K562 (cell line): ENCODE measurements around the gene DIP2C. TPM values are rescaled to one million over a fixed set of nuclear protein-coding genes. Genes with fewer than 3 reads are reported as not detected.

ENCODE experiments used
- ATAC-seq: fragments of 200-7000 bp; cut with Tn5 transposase; 3 replicates; pipeline ENCODE4 v1.9.1; 2020; ENCODE audit warnings: moderate library complexity
- BruUV-seq: library from RNA; stranded (reverse); fragments of 400-500 nt; replicated peaks from 2 replicates; lab custom pipeline; 2021; lab: Mats Ljungman, UMichigan
- CTCF ChIA-PET: fragments of 300-600 bp; formaldehyde crosslinking; extraction: SDS; loops from one replicate; lab custom pipeline; 2021; ENCODE audit warnings: low intra/inter-chr PET ratio; lab: Yijun Ruan, JAX
- POLR2A ChIA-PET: fragments of 300-600, 350-650 bp; sonication (Branson Sonifier 250); formaldehyde crosslinking; extraction: SDS; loops from one replicate; lab custom pipeline; 2021; ENCODE audit warnings: antibody characterized with exemption, inconsistent platforms; lab: Yijun Ruan, JAX
- DNase-seq, 4 experiments: peaks; one replicate each; pipeline versions ENCODE4 v3.0.0 to v3.0.0-alpha.2; 2011 to 2018; ENCODE audit warnings: low spot score in 3 of 4, mixed read lengths in 3 of 4; ENCODE audit errors: extremely low read depth in 1 of 4
- FAIRE-seq: peaks from 2 replicates; lab custom pipeline; 2011; peaks lifted over from hg19 to GRCh38; lab: Jason Lieb, UNC
- H2AFZ ChIP-seq: 2 replicates; pipeline ENCODE4 v1.6.0; 2011; ENCODE audit warnings: low read depth, low read length, control low read depth, inconsistent platforms
- H3K27ac ChIP-seq: fragments of 200-600 bp; 3 replicates; pipeline ENCODE4 v1.8.0; 2011; ENCODE audit warnings: low read depth, mild to moderate bottlenecking, control low read depth, inconsistent platforms, low read length, moderate library complexity, mixed read lengths; ENCODE audit errors: extremely low read depth
- H3K27me3 ChIP-seq, 2 experiments: fragments of 300-600 bp in 1 of 2; 2 replicates in 1 of 2; 3 replicates in 1 of 2; pipeline versions ENCODE4 v1.6.0 to v1.8.0; 2011; ENCODE audit warnings: inconsistent platforms in 2 of 2, low read length in 2 of 2, mild to moderate bottlenecking in 1 of 2, mixed read lengths in 1 of 2, moderate library complexity in 1 of 2; ENCODE audit not compliant: control insufficient read depth in 2 of 2, insufficient read depth in 2 of 2
- H3K36me3 ChIP-seq: fragments of 300-600 bp; 3 replicates; pipeline ENCODE4 v1.8.0; 2011; ENCODE audit warnings: mild to moderate bottlenecking, low read length, inconsistent platforms; ENCODE audit not compliant: control insufficient read depth, insufficient read depth
- H3K4me1 ChIP-seq, 2 experiments: fragments of 200-600 bp in 1 of 2; replicated peaks in 1 of 2; 2 replicates in 1 of 2; 3 replicates in 1 of 2; pipeline versions ENCODE4 v1.5.1 to v1.8.0; 2011; ENCODE audit warnings: inconsistent platforms in 2 of 2, low read length in 2 of 2, mild to moderate bottlenecking in 1 of 2, mixed read lengths in 1 of 2, moderate library complexity in 1 of 2; ENCODE audit not compliant: control insufficient read depth in 2 of 2, insufficient read depth in 2 of 2
- H3K4me2 ChIP-seq: 2 replicates; pipeline ENCODE4 v1.6.1; 2011; ENCODE audit warnings: low read length, control low read depth, inconsistent platforms, mixed read lengths; ENCODE audit not compliant: insufficient read depth
- H3K4me3 ChIP-seq: fragments of 200-600 bp; sonication (generic), shearing (Covaris generic); 2 replicates; pipeline ENCODE4 v1.5.1; 2016; ENCODE audit warnings: control low read depth, inconsistent platforms
- H3K79me2 ChIP-seq: fragments of 200-600 bp; 3 replicates; pipeline ENCODE4 v1.8.0; 2011; ENCODE audit warnings: low read length, inconsistent platforms; ENCODE audit not compliant: control insufficient read depth, insufficient read depth
- H3K9ac ChIP-seq, 2 experiments: 2 replicates each; pipeline versions ENCODE4 v1.6.0 to v1.6.1; 2011; ENCODE audit warnings: low read depth in 2 of 2, low read length in 2 of 2, control low read depth in 1 of 2, inconsistent platforms in 1 of 2, mild to moderate bottlenecking in 1 of 2, mixed read lengths in 1 of 2; ENCODE audit not compliant: insufficient read depth in 1 of 2
- H3K9me1 ChIP-seq: one replicate; pipeline ENCODE4 v1.6.0; 2011; ENCODE audit warnings: inconsistent platforms, mild to moderate bottlenecking, low read length, moderate library complexity; ENCODE audit not compliant: control insufficient read depth, insufficient read depth
- H3K9me3 ChIP-seq: replicated peaks from 2 replicates; pipeline ENCODE4 v1.5.1; 2011; ENCODE audit warnings: low read depth, low read length, inconsistent platforms; ENCODE audit not compliant: control insufficient read depth, insufficient read depth
- H4K20me1 ChIP-seq: replicated peaks from 2 replicates; pipeline ENCODE4 v1.6.1; 2011; ENCODE audit warnings: low read length, inconsistent platforms, mixed read lengths; ENCODE audit not compliant: control insufficient read depth, insufficient read depth
- ATF2 ChIP-seq: sonication (generic); formaldehyde crosslinking; IDR thresholded peaks from 2 replicates; pipeline ENCODE4 v1.8.1; 2022; ENCODE audit warnings: missing genetic modification reagents
- CCAR2 ChIP-seq: fragments of 200-400 bp; formaldehyde crosslinking; IDR thresholded peaks from 2 replicates; pipeline ENCODE4 v1.6.1; 2017; ENCODE audit warnings: mild to moderate bottlenecking, low read depth, low read length
- DLX4 ChIP-seq: fragments of 250-450 bp; sonication (Bioruptor Pico); IDR thresholded peaks from 2 replicates; pipeline ENCODE4 v1.6.1; 2021; ENCODE audit warnings: mild to moderate bottlenecking
- GABPB2 ChIP-seq: fragments of 250-450 bp; sonication (Bioruptor Pico); conservative IDR thresholded peaks from 2 replicates; pipeline ENCODE4 v1.5.1; 2021; ENCODE audit warnings: mild to moderate bottlenecking
- HDAC3 ChIP-seq: fragments of 450-650 bp; IDR thresholded peaks from 2 replicates; pipeline ENCODE4 v1.6.1; 2018; ENCODE audit warnings: borderline replicate concordance, mild to moderate bottlenecking, moderate library complexity; ENCODE audit not compliant: partially characterized antibody
- HLTF ChIP-seq: fragments of 450-650 bp; IDR thresholded peaks from 2 replicates; pipeline ENCODE4 v1.6.1; 2016
- HNRNPH1 ChIP-seq: fragments of 200-400 bp; formaldehyde crosslinking; optimal IDR thresholded peaks from 2 replicates; pipeline ENCODE3; 2017; ENCODE audit warnings: low read depth, mild to moderate bottlenecking, low read length, moderate library complexity
- MAFG ChIP-seq: fragments of 450-650 bp; conservative IDR thresholded peaks from 2 replicates; pipeline ENCODE4 v1.6.1; 2016; ENCODE audit warnings: missing genetic modification characterization, missing compliant biosample characterization
- PML ChIP-seq: IDR thresholded peaks from 2 replicates; pipeline ENCODE4 v1.6.1; 2012; ENCODE audit warnings: low read length, inconsistent platforms
- SNRNP70 ChIP-seq: fragments of 200-400 bp; formaldehyde crosslinking; optimal IDR thresholded peaks from 2 replicates; pipeline ENCODE3; 2017; ENCODE audit warnings: low read depth, low read length
- TAF7 ChIP-seq: fragments of 450-650 bp; IDR thresholded peaks from 2 replicates; pipeline ENCODE4 v1.6.1; 2016; ENCODE audit warnings: missing genetic modification characterization, missing compliant biosample characterization
- ZHX1 ChIP-seq: fragments of 150-350 bp; conservative IDR thresholded peaks from 2 replicates; pipeline ENCODE4 v1.6.1; 2014; ENCODE audit warnings: low read length
- ZNF280A ChIP-seq: fragments of 450-650 bp; IDR thresholded peaks from 2 replicates; pipeline ENCODE4 v1.6.1; 2018; ENCODE audit warnings: mild to moderate bottlenecking, low read depth; ENCODE audit not compliant: partially characterized antibody
- ZNF408 ChIP-seq: fragments of 250-450 bp; sonication (Bioruptor Pico); IDR thresholded peaks from 2 replicates; pipeline ENCODE4 v1.4.0; 2020; ENCODE audit warnings: low read depth, mild to moderate bottlenecking, moderate library complexity
- WGBS: fragments of 100-300 bp; shearing (Covaris generic); methylation state at CpG from one replicate; pipeline ENCODE4 v1.1.6; 2016; ENCODE audit warnings: low coverage, mixed read lengths; ENCODE audit not compliant: insufficient coverage; ENCODE audit errors: missing lambda C conversion rate; 5-methylcytosine and 5-hydroxymethylcytosine counted together
- in situ Hi-C: fragments of 300-500 bp; cut with MboI; formaldehyde crosslinking; loops from 4 replicates; pipeline ENCODE4 v1.15.0; 2018; ENCODE audit warnings: inconsistent platforms, mixed read lengths
- intact Hi-C: fragments of 100-400 bp; cut with micrococcal nuclease; formaldehyde crosslinking; loops from 2 replicates; pipeline ENCODE4 v1.14.2; 2022
- polyA plus RNA-seq, 8 experiments: library from polyadenylated mRNA; depleted of rRNA in 4 of 8; stranded (reverse) in 5 of 8; unstranded in 3 of 8; fragments of >200 nt; fragmentation: Nextera tagmentation in 2 of 8; fragmentation: Illumina TruSeq in 1 of 8; extraction: Ambion mirVana in 2 of 8; extraction: Trizol in 1 of 8; gene quantifications; 2 replicates each; pipeline versions ENCODE4 v1.2.1 to v1.2.3, GENCODE V29; 2011 to 2014; ENCODE audit warnings: inconsistent platforms in 1 of 8, missing spikeins in 1 of 8
- total RNA-seq, 7 experiments: library from RNA; depleted of rRNA in 6 of 7; stranded (reverse); fragments of >200 nt in 6 of 7; fragmentation: Illumina TruSeq in 2 of 7; extraction: Trizol in 2 of 7; gene quantifications; 2 replicates each; pipeline versions ENCODE4 v1.2.1 to v1.2.3, GENCODE V29; 2011 to 2021; ENCODE audit warnings: low replicate concordance in 1 of 7

The DIP2C gene
- total and polyA plus RNA-seq, 9 of the 15 experiments (the other 6 are each of a cell fraction or from before 2014, with no cell fraction given): 0.01 TPM; not detected in 8

- TF ChIP-seq ZHX1 (no peak), SNRNP70 (no peak), DLX4 (CRISPR knock-in tag) (no peak), PML (no peak), MAFG (tag) (no peak), ATF2 (CRISPR knock-in tag) (no peak)
Observed at GRCh38 chr10:247480-247879, 442.0 kb downstream of the DIP2C start (continued).

GRCh38 chr10:246431-246830 is 443.0 kb downstream of the DIP2C start:
- Histone ChIP-seq H3K27me3 (no peaks in the 10 kb centered on the region), H3K4me2 (no peak overlapping the region), H3K9me3 (no peaks in the 10 kb centered on the region), H3K36me3 (peaks cover 29% of the 10 kb centered on the region), H3K79me2 (no peaks in the 10 kb centered on the region), H4K20me1 (no peaks in the 10 kb centered on the region; the same call in 1 of the 2 replicates), H3K4me3 (no peak overlapping the region), H3K9me1 (no peaks in the 10 kb centered on the region), H3K27ac (no peak overlapping the region), H3K9ac (no peak overlapping the region), H3K4me1 (no peaks in the 10 kb centered on the region), H2AFZ (no peak overlapping the region)
- ChIA-PET POLR2A (interaction anchor here (1.5 kb wide), 1 partner anchor 12 kb away, joined by 3 read pairs; no protein-coding TSS in a partner anchor), CTCF (no interaction called here)
- WGBS: 78% methylated on average over 9 of the region's 9 CpGs
- no peak for ATAC-seq
- no TSS peak for BruUV-seq
- intact Hi-C loops (no loop called here), in situ Hi-C loops (no loop called here)
- DNase-seq: no peak
- no peak for FAIRE-seq
- TF ChIP-seq GABPB2 (CRISPR knock-in tag) (no peak), TAF7 (tag) (no peak), CCAR2 (no peak), ZNF408 (CRISPR knock-in tag) (no peak), HDAC3 (no peak), HLTF (no peak), HNRNPH1 (no peak), ZNF280A (no peak)
